ENCODE data around the gene PGLYRP3.

The PGLYRP3 gene

GRCh38 chr1:153271711-153272110, 41.0 kb downstream of the PGLYRP3 start:
- no peak overlapping the region for H3K4me3 ChIP-seq (replicated peaks in 1 of 2; ENCODE audit: low read depth in 2 of 2, low read length in 2 of 2)
- DNase-seq (ENCODE audit: low read depth in 2 of 2), result no peak
- TF ChIP-seq CTCF (IDR thresholded peaks at IDR 0.05; ENCODE audit: low read depth, low read length), result no peak

DNA sequence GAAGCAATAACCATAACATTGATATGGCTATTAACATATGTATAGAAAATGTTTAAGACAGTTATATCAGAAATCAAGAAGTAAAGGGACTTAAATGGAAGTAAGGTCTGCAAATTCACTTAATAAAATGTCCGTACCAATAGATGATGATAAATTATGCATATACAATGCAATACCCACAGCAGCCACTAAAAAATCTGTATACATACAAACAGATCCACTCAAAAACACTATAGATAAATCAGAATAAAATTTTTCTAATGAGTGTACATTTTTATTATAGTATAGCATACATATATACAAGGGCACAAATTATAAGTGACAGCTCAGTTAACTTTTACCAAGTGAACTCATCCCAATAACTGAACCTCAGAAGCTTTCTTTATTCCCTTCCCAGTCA, 47.3 kb downstream of the PGLYRP3 start:
- no peak for DNase-seq (ENCODE audit: low read depth in 2 of 2)
- no peak overlapping the region for H3K4me3 ChIP-seq (replicated peaks in 1 of 2; ENCODE audit: low read depth in 2 of 2, low read length in 2 of 2)
- TF ChIP-seq CTCF (IDR thresholded peaks at IDR 0.05; ENCODE audit: low read depth, low read length), result no peak

- H3K4me3 ChIP-seq (replicated peaks in 1 of 2; ENCODE audit: low read depth in 2 of 2, low read length in 2 of 2), result no peak overlapping the region
- no peak for DNase-seq (ENCODE audit: low read depth in 2 of 2)
- no peak for TF ChIP-seq CTCF (IDR thresholded peaks at IDR 0.05; ENCODE audit: low read depth, low read length)
Observed at GRCh38 chr1:153262462-153263157, 50.1 kb downstream of the PGLYRP3 start.

- no peak for DNase-seq (ENCODE audit: low read depth in 2 of 2)
- H3K4me3 ChIP-seq (replicated peaks in 1 of 2; ENCODE audit: low read depth in 2 of 2, low read length in 2 of 2), result no peak overlapping the region
- no peak for TF ChIP-seq CTCF (IDR thresholded peaks at IDR 0.05; ENCODE audit: low read depth, low read length)
Observed at GRCh38 chr1:153262070-153262366, 50.7 kb downstream of the PGLYRP3 start.

- TF ChIP-seq CTCF (IDR thresholded peaks at IDR 0.05; ENCODE audit: low read depth, low read length), result no peak
- DNase-seq (ENCODE audit: low read depth in 2 of 2), result peak in 1 of 2 donors; percentile 21
- peak overlapping the region; percentile 16 to 19 for H3K4me3 ChIP-seq (replicated peaks in 1 of 2; ENCODE audit: low read depth in 2 of 2, low read length in 2 of 2)
Observed at GRCh38 chr1:153261281-153262069, 51.3 kb downstream of the PGLYRP3 start.

DNA sequence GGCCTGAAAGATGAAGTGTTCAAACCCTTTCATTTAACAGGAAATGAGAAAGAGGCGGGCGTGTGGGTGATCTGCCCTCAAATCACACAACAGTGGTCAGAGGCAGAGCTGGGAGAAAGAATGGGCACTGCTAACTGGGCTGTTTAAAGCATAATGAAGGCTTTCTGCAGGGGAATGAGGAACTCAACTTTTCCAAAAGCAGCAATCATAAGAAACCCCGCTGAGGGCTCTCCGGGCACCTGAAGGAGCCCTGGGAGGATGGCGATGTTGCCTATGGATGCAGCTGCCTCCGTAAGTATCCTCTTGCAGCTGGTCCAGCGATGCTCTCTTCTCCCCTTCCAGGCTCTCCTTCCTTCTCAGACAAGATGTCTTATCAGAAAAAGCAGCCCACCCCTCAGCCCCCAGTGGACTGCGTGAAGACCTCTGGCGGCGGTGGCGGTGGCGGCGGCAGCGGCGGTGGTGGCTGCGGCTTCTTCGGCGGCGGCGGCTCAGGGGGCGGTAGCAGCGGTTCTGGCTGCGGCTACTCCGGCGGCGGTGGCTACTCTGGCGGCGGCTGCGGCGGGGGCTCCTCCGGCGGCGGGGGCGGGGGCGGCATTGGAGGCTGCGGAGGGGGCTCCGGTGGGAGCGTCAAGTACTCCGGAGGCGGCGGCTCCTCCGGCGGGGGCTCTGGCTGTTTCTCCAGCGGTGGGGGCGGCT, 52.0 kb downstream of the PGLYRP3 start:
- peak overlapping the region in 1 of 2 donors; percentile 19 for H3K4me3 ChIP-seq (replicated peaks in 1 of 2; ENCODE audit: low read depth in 2 of 2, low read length in 2 of 2)
- no peak for DNase-seq (ENCODE audit: low read depth in 2 of 2)
- TF ChIP-seq CTCF (IDR thresholded peaks at IDR 0.05; ENCODE audit: low read depth, low read length), result no peak
